HG02840 (cell line): Measurements from ENCODE around the gene MYCBP2.
"Not testable (repeated sequence)": the region's sequence is repeated elsewhere in the genome, so short reads cannot be mapped to it uniquely, and the experiment has no call there.

Source experiments
- ATAC-seq: cut with Tn5 transposase; IDR thresholded peaks from one replicate; pipeline ENCODE4 v1.9.1; 2021; ENCODE audit warnings: mild to moderate bottlenecking, moderate library complexity, moderate number of reproducible peaks; ENCODE audit not compliant: unreplicated experiment, low FRiP score

Gene MYCBP2

GRCh38 chr13:77009719-77010118 lies 317.2 kb downstream of the MYCBP2 start:
- not testable (repeated sequence) for ATAC-seq

- no peak for ATAC-seq
Measured at GRCh38 chr13:77009011-77009410, 317.9 kb downstream of the MYCBP2 start.

GRCh38 chr13:77008337-77008736 lies 318.6 kb downstream of the MYCBP2 start:
- not testable (repeated sequence) for ATAC-seq

DNA sequence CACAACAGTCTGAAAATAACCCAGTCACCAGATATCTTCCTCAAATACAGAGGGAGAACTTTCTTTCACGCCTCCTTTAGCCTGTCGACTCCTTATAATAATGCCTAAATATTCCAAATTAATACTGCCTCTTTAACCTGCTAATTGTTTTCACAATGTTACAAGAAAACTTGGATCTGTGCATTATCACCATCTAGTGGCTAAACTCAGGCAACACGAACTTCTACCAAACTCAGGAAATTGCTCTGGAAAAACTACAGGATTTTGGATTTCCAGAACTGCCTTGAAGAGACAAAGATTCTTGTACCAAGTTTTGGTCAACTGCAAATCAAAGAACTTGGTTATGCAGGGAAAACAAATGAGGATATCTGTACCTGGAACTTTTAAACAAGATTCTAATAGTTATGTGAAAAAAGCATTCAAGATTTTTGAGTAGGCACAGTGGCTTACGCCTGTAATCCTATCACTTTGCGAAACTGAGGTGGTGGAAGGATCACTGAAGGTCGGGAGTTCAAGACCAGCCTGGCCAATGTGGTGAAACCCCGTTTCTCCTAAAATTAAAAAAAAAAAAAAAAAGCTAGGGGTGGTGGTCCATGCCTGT lies 324.2 kb downstream of the MYCBP2 start:
- no peak for ATAC-seq

- no peak for ATAC-seq
Measured at GRCh38 chr13:77001963-77002587, 324.8 kb downstream of the MYCBP2 start.

GRCh38 chr13:77001540-77001939 lies 325.4 kb downstream of the MYCBP2 start:
- ATAC-seq, result no peak

DNA sequence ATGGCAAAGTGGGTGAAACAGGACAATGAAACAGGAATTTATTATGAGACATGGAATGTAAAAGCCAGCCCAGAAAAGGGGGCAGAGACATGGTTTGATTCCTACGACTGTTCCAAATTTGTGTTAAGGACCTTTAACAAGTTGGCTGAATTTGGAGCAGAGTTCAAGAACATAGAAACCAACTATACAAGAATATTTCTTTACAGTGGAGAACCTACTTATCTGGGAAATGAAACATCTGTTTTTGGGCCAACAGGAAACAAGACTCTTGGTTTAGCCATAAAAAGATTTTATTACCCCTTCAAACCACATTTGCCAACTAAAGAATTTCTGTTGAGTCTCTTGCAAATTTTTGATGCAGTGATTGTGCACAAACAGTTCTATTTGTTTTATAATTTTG lies 326.4 kb downstream of the MYCBP2 start:
- ATAC-seq, result no peak
